ENCODE data around the gene NDUFAF4. TPM values are rescaled to one million over a fixed set of nuclear protein-coding genes. Genes with fewer than 3 reads are reported as not detected.

The NDUFAF4 gene
- total RNA-seq, 1 donor from 2014 or later, result 38.6 TPM

DNA sequence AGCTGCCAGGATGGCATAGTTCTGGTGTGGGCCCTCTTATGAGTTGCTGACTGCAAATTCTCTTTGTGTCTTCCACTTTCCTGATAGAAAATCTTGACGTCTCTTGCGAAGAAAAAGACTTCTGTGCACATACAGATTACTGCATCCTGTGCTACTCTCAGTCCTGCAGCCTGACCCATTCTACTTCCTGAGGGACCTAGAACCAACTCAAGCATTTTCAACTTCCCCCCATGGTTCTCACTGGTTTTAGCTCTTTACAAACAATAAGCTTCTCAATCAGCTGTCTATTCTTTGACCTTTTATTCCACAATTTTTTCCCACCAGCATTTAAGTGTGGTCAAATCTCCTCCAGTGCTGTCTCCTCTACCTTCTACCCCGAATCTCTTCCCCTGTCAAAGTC lies 13.5 kb upstream of the NDUFAF4 start:
- H3K9me3 ChIP-seq (ENCODE audit: insufficient read depth, low read depth, low read length), result no peaks in the 10 kb centered on the region
- H3K36me3 ChIP-seq (ENCODE audit: insufficient read depth, low read length), result no peaks in the 10 kb centered on the region
- DNase-seq (ENCODE audit: low read depth) (no peak), FAIRE-seq (no peak)
- H2AFZ ChIP-seq (ENCODE audit: low read depth, low read length), result no peak overlapping the region
- H3K36me3 Mint-ChIP-seq (ENCODE audit: low read depth, unreplicated experiment), result no peaks in the 10 kb centered on the region
- no peaks in the 10 kb centered on the region for H3K4me1 ChIP-seq (ENCODE audit: insufficient read depth, low read length)
- H3K79me2 ChIP-seq (ENCODE audit: insufficient read depth, low read length), result no peaks in the 10 kb centered on the region
- no peak overlapping the region for H3K27ac ChIP-seq (ENCODE audit: low read depth, low read length)
- H3K9me3 Mint-ChIP-seq (ENCODE audit: unreplicated experiment), result no peaks in the 10 kb centered on the region
- peaks cover 7% of the 10 kb centered on the region for H3K27me3 Mint-ChIP-seq (ENCODE audit: low read depth, unreplicated experiment)
- H3K4me1 Mint-ChIP-seq (ENCODE audit: low read depth, unreplicated experiment), result no peaks in the 10 kb centered on the region
- H3K9ac ChIP-seq (ENCODE audit: low read length), result no peak overlapping the region
- H3K4me3 ChIP-seq (ENCODE audit: insufficient read depth, low read depth, low read length), result no peak overlapping the region
- no peak overlapping the region for H3K4me3 Mint-ChIP-seq (ENCODE audit: unreplicated experiment)
- no peak overlapping the region for H3K4me2 ChIP-seq (ENCODE audit: low read length)
- no peaks in the 10 kb centered on the region for H4K20me1 ChIP-seq (ENCODE audit: insufficient read depth, low read length)
- TF ChIP-seq, protein P1, sequence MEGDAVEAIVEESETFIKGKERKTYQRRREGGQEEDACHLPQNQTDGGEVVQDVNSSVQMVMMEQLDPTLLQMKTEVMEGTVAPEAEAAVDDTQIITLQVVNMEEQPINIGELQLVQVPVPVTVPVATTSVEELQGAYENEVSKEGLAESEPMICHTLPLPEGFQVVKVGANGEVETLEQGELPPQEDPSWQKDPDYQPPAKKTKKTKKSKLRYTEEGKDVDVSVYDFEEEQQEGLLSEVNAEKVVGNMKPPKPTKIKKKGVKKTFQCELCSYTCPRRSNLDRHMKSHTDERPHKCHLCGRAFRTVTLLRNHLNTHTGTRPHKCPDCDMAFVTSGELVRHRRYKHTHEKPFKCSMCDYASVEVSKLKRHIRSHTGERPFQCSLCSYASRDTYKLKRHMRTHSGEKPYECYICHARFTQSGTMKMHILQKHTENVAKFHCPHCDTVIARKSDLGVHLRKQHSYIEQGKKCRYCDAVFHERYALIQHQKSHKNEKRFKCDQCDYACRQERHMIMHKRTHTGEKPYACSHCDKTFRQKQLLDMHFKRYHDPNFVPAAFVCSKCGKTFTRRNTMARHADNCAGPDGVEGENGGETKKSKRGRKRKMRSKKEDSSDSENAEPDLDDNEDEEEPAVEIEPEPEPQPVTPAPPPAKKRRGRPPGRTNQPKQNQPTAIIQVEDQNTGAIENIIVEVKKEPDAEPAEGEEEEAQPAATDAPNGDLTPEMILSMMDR (IDR thresholded peaks at IDR 0.05; ENCODE audit: insufficient read depth, low read depth, low read length), result no peak
- TF ChIP-seq EZH2 (IDR thresholded peaks at IDR 0.05; ENCODE audit: insufficient read depth, low read length), result no peak
- no peak overlapping the region for H3K27ac Mint-ChIP-seq (ENCODE audit: unreplicated experiment)
- peaks cover 15% of the 10 kb centered on the region for H3K27me3 ChIP-seq (ENCODE audit: insufficient read depth, low read length)

DNA sequence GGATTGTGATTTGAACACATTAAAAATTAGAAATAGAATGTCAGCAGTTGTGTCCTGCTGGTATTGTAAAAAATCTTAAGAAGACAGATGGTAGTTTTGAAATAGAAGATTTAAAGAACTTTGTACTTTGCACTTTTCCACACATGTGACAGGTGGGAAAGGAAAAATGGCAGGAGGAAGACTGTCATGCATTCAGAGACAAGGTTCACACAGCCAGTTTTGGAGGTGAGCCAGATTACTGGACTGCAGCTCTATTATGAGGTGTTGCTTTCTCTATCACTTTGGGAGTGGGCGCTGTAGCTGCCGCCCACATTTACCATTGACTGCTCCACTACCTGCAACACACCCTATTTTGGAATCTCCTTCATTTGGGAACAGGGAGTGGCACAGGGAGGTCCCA lies 12.1 kb upstream of the NDUFAF4 start:
- H3K4me1 Mint-ChIP-seq (ENCODE audit: low read depth, unreplicated experiment), result no peaks in the 10 kb centered on the region
- FAIRE-seq, result no peak

DNA sequence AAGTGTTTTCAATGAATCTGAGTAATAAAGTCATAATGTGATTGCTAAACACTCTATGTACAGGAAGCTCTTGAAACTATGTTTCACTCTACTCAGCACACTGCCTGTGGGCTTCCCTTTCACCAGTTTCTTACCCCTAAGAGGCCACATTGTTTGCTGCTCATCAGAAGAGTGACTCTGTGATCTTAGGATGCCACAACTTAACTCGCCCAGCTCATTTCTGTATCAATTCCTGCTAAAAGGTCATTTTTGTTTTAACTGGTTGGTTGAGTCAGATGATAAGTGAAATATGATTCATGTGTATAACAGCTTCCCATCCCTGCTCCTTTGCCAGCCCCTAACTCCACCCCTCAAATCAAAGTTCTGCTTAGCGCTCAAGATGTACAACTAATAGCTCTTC lies 9.8 kb upstream of the NDUFAF4 start:
- Histone ChIP-seq H3K79me2 (ENCODE audit: insufficient read depth, low read length) (no peaks in the 10 kb centered on the region), H3K27ac (ENCODE audit: low read depth, low read length) (no peak overlapping the region), H3K36me3 (ENCODE audit: insufficient read depth, low read length) (no peaks in the 10 kb centered on the region), H2AFZ (ENCODE audit: low read depth, low read length) (no peak overlapping the region), H3K4me1 (ENCODE audit: insufficient read depth, low read length) (no peaks in the 10 kb centered on the region), H3K9me3 (ENCODE audit: insufficient read depth, low read depth, low read length) (no peaks in the 10 kb centered on the region), H3K9ac (ENCODE audit: low read length) (no peak overlapping the region), H3K4me2 (ENCODE audit: low read length) (no peak overlapping the region), H3K27me3 (ENCODE audit: insufficient read depth, low read length) (peaks cover 16% of the 10 kb centered on the region), H3K4me3 (ENCODE audit: insufficient read depth, low read depth, low read length) (no peak overlapping the region), H4K20me1 (ENCODE audit: insufficient read depth, low read length) (no peaks in the 10 kb centered on the region)
- Mint-ChIP-seq H3K27me3 (ENCODE audit: low read depth, unreplicated experiment) (peaks cover 7% of the 10 kb centered on the region), H3K9me3 (ENCODE audit: unreplicated experiment) (no peaks in the 10 kb centered on the region), H3K27ac (ENCODE audit: unreplicated experiment) (no peak overlapping the region), H3K36me3 (ENCODE audit: low read depth, unreplicated experiment) (no peaks in the 10 kb centered on the region), H3K4me3 (ENCODE audit: unreplicated experiment) (no peak overlapping the region), H3K4me1 (ENCODE audit: low read depth, unreplicated experiment) (no peaks in the 10 kb centered on the region)
- peak; percentile 26 for DNase-seq (ENCODE audit: low read depth)
- TF ChIP-seq EZH2 (IDR thresholded peaks at IDR 0.05; ENCODE audit: insufficient read depth, low read length), result no peak
- TF ChIP-seq, protein P1 (IDR thresholded peaks at IDR 0.05; ENCODE audit: insufficient read depth, low read depth, low read length), result no peak
- FAIRE-seq, result no peak

More for the DNA sequence above, 12.1 kb upstream of the NDUFAF4 start:
- Histone ChIP-seq H3K4me3 (ENCODE audit: insufficient read depth, low read depth, low read length) (no peak overlapping the region), H3K79me2 (ENCODE audit: insufficient read depth, low read length) (no peaks in the 10 kb centered on the region), H3K4me1 (ENCODE audit: insufficient read depth, low read length) (no peaks in the 10 kb centered on the region), H4K20me1 (ENCODE audit: insufficient read depth, low read length) (no peaks in the 10 kb centered on the region), H3K9ac (ENCODE audit: low read length) (no peak overlapping the region), H2AFZ (ENCODE audit: low read depth, low read length) (no peak overlapping the region), H3K27ac (ENCODE audit: low read depth, low read length) (no peak overlapping the region), H3K4me2 (ENCODE audit: low read length) (no peak overlapping the region), H3K9me3 (ENCODE audit: insufficient read depth, low read depth, low read length) (no peaks in the 10 kb centered on the region), H3K27me3 (ENCODE audit: insufficient read depth, low read length) (peaks cover 18% of the 10 kb centered on the region), H3K36me3 (ENCODE audit: insufficient read depth, low read length) (no peaks in the 10 kb centered on the region)
- TF ChIP-seq EZH2 (IDR thresholded peaks at IDR 0.05; ENCODE audit: insufficient read depth, low read length), result no peak
- TF ChIP-seq, protein P1 (IDR thresholded peaks at IDR 0.05; ENCODE audit: insufficient read depth, low read depth, low read length), result no peak
- H3K9me3 Mint-ChIP-seq (ENCODE audit: unreplicated experiment), result no peaks in the 10 kb centered on the region
- H3K27ac Mint-ChIP-seq (ENCODE audit: unreplicated experiment), result no peak overlapping the region
- no peak for DNase-seq (ENCODE audit: low read depth)
- H3K4me3 Mint-ChIP-seq (ENCODE audit: unreplicated experiment), result no peak overlapping the region
- H3K36me3 Mint-ChIP-seq (ENCODE audit: low read depth, unreplicated experiment), result no peaks in the 10 kb centered on the region
- peaks cover 7% of the 10 kb centered on the region for H3K27me3 Mint-ChIP-seq (ENCODE audit: low read depth, unreplicated experiment)
